ENCODE measurements around the gene UNC5C.

The UNC5C gene

GRCh38 chr4:95290702-95291101, 258.1 kb downstream of the UNC5C start (continued):
- TF ChIP-seq IKZF3 (tag by site-specific recombination; IDR thresholded peaks at IDR 0.05) (no peak), ZNF776 (tag by site-specific recombination; IDR thresholded peaks at IDR 0.05; ENCODE audit: borderline replicate concordance) (no peak)

- no peak for TF ChIP-seq ZNF155 (tag by site-specific recombination; IDR thresholded peaks at IDR 0.05)
- no peak for TF ChIP-seq ZBTB7A (tag by site-specific recombination; IDR thresholded peaks at IDR 0.05; ENCODE audit: low read depth)
- TF ChIP-seq ZNF24 (tag by site-specific recombination; IDR thresholded peaks at IDR 0.05), result no peak
- TF ChIP-seq ZNF112 (tag by site-specific recombination; IDR thresholded peaks at IDR 0.05), result no peak
- no peak for TF ChIP-seq PRDM6 (tag by site-specific recombination; IDR thresholded peaks at IDR 0.05)
- TF ChIP-seq ZNF580 (tag by site-specific recombination; IDR thresholded peaks at IDR 0.05), result no peak
- H3K9me3 ChIP-seq (ENCODE audit: control insufficient read depth, insufficient read depth, low read depth, low read length), result no peaks in the 10 kb centered on the region
- no peaks in the 10 kb centered on the region for H3K4me1 ChIP-seq (ENCODE audit: control insufficient read depth, insufficient read depth, low read length)
- POLR2A ChIA-PET, result no interaction called here
- H3K4me3 ChIP-seq (ENCODE audit: low read depth, low read length), result no peak overlapping the region
- CTCF ChIA-PET, result no interaction called here
- H3K36me3 ChIP-seq (ENCODE audit: control insufficient read depth in 2 of 2, insufficient read depth in 1 of 2, low read length in 2 of 2), result no peaks in the 10 kb centered on the region
- H3K27ac ChIP-seq (ENCODE audit: extremely low read depth, low read depth, low read length), result no peak overlapping the region
These were observed 259.6 kb downstream of the UNC5C start for GRCh38 chr4:95289028-95289634.

- Histone ChIP-seq H3K9me3 (ENCODE audit: control insufficient read depth, insufficient read depth, low read depth, low read length) (no peaks in the 10 kb centered on the region), H3K4me3 (ENCODE audit: low read depth, low read length) (no peak overlapping the region), H3K36me3 (ENCODE audit: control insufficient read depth in 2 of 2, insufficient read depth in 1 of 2, low read length in 2 of 2) (no peaks in the 10 kb centered on the region), H3K27ac (ENCODE audit: extremely low read depth, low read depth, low read length) (no peak overlapping the region), H3K4me1 (ENCODE audit: control insufficient read depth, insufficient read depth, low read length) (no peaks in the 10 kb centered on the region)
- ChIA-PET CTCF (no interaction called here), POLR2A (no interaction called here)
- TF ChIP-seq ZNF433 (tag by site-specific recombination; IDR thresholded peaks at IDR 0.05; ENCODE audit: low read depth), result no peak
- TF ChIP-seq ZFP3 (tag by site-specific recombination; IDR thresholded peaks at IDR 0.05; ENCODE audit: low read depth), result no peak
- no peak for TF ChIP-seq ZNF121 (tag by site-specific recombination; IDR thresholded peaks at IDR 0.05)
- no peak for TF ChIP-seq ZNF391 (tag by site-specific recombination; IDR thresholded peaks at IDR 0.05; ENCODE audit: borderline replicate concordance, low read depth)
- no peak for TF ChIP-seq ZNF555 (tag by site-specific recombination; conservative IDR thresholded peaks at IDR 0.05)
These were observed 260.2 kb downstream of the UNC5C start for GRCh38 chr4:95288552-95288951.

GRCh38 chr4:95285797-95286196, 263.0 kb downstream of the UNC5C start:
- CTCF ChIA-PET, result no interaction called here

More at GRCh38 chr4:95285797-95286196, 263.0 kb downstream of the UNC5C start:
- POLR2A ChIA-PET, result no interaction called here
- no peaks in the 10 kb centered on the region for H3K9me3 ChIP-seq (ENCODE audit: control insufficient read depth, insufficient read depth, low read depth, low read length)
- no peak overlapping the region for H3K27ac ChIP-seq (ENCODE audit: extremely low read depth, low read depth, low read length)
- no peak overlapping the region for H3K4me3 ChIP-seq (ENCODE audit: low read depth, low read length)
- no peaks in the 10 kb centered on the region for H3K36me3 ChIP-seq (ENCODE audit: control insufficient read depth in 2 of 2, insufficient read depth in 1 of 2, low read length in 2 of 2)
- no peaks in the 10 kb centered on the region for H3K4me1 ChIP-seq (ENCODE audit: control insufficient read depth, insufficient read depth, low read length)
- TF ChIP-seq ZNF138 (tag by site-specific recombination; IDR thresholded peaks at IDR 0.05; ENCODE audit: borderline replicate concordance) (no peak), GLIS2 (tag by site-specific recombination; IDR thresholded peaks at IDR 0.05) (no peak), SCRT1 (tag by site-specific recombination; IDR thresholded peaks at IDR 0.05; ENCODE audit: borderline replicate concordance) (no peak), IKZF3 (tag by site-specific recombination; IDR thresholded peaks at IDR 0.05) (no peak), ZNF837 (tag by site-specific recombination; IDR thresholded peaks at IDR 0.05) (no peak), ZNF239 (tag by site-specific recombination; IDR thresholded peaks at IDR 0.05) (no peak), ZNF121 (tag by site-specific recombination; IDR thresholded peaks at IDR 0.05) (no peak), ZNF785 (tag by site-specific recombination; IDR thresholded peaks at IDR 0.05) (no peak), ZNF362 (tag by site-specific recombination; IDR thresholded peaks at IDR 0.05) (no peak), ZFP37 (tag by site-specific recombination; IDR thresholded peaks at IDR 0.05) (no peak)

Measured in HEK293 (cell line).